ENCODE data around the gene SLC26A5.

DNA sequence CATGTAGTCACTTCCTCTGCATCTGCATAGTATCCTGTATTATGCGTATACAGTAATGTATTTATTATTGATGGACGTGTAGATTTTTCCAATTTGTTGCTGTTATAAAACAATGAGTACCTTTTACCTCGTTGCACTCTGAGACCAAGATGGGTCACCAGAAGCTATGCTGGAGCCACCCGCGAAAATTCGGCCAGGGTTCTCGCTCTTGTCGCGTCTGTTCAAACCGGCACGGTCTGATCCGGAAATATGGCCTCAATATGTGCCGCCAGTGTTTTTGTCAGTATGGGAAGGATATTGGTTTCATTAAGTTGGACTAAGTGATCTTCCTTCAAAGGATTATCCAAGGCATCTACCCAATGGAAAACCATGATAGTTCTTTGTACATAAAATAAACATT lies 97.6 kb downstream of the SLC26A5 start:
- no peak for TF ChIP-seq CTCF (conservative IDR thresholded peaks at IDR 0.05)
- no peak for TF ChIP-seq ZFX (IDR thresholded peaks at IDR 0.05)
